Osteoblast (primary cell): Measurements from ENCODE around the gene NUDT3. TPM values are rescaled to one million over a fixed set of nuclear protein-coding genes. Genes with fewer than 3 reads are reported as not detected.
"Not testable (repeated sequence)": the region's sequence is repeated elsewhere in the genome, so short reads cannot be mapped to it uniquely, and the experiment has no call there.

Experiments
- DNase-seq: peaks from one replicate; pipeline ENCODE4 v3.0.0; 2011; ENCODE audit warnings: low spot score, mixed read lengths; ENCODE audit not compliant: insufficient read length; ENCODE audit errors: missing footprints
- H2AFZ ChIP-seq: 2 replicates; pipeline ENCODE4 v1.6.0; 2011; ENCODE audit warnings: mild to moderate bottlenecking, low read length
- H3K27ac ChIP-seq: 2 replicates; pipeline ENCODE4 v1.5.1; 2011; ENCODE audit warnings: mild to moderate bottlenecking, low read depth, low read length, moderate library complexity
- H3K27me3 ChIP-seq: 2 replicates; pipeline ENCODE4 v1.6.0; 2012; ENCODE audit warnings: mild to moderate bottlenecking, control low read depth, inconsistent platforms, low read length, moderate library complexity; ENCODE audit not compliant: insufficient read depth
- H3K36me3 ChIP-seq: 2 replicates; pipeline ENCODE4 v1.5.1; 2011; ENCODE audit warnings: mild to moderate bottlenecking, low read length, control low read depth, moderate library complexity; ENCODE audit not compliant: insufficient read depth
- H3K4me1 ChIP-seq: 2 replicates; pipeline ENCODE4 v1.5.1; 2011; ENCODE audit warnings: mild to moderate bottlenecking, low read length, control low read depth, moderate library complexity; ENCODE audit not compliant: insufficient read depth
- H3K4me2 ChIP-seq: 2 replicates; pipeline ENCODE4 v1.6.0; 2011; ENCODE audit warnings: mild to moderate bottlenecking, low read length; ENCODE audit not compliant: insufficient read depth
- H3K4me3 ChIP-seq: fragments of 200-600 bp; sonication (generic); 3 replicates; pipeline ENCODE4 v1.5.1; 2012; ENCODE audit warnings: mild to moderate bottlenecking, low read length, inconsistent platforms; ENCODE audit not compliant: insufficient read depth
- H3K79me2 ChIP-seq: 2 replicates; pipeline ENCODE4 v1.6.0; 2012; ENCODE audit warnings: mild to moderate bottlenecking, low read length, control low read depth, inconsistent platforms; ENCODE audit not compliant: insufficient read depth
- H3K9me3 ChIP-seq: 2 replicates; pipeline ENCODE4 v1.5.1; 2011; ENCODE audit warnings: low read depth, low read length, control low read depth
- H4K20me1 ChIP-seq: 2 replicates; pipeline ENCODE4 v1.6.0; 2012; ENCODE audit warnings: mild to moderate bottlenecking, low read length, control low read depth; ENCODE audit not compliant: insufficient read depth
- CTCF ChIP-seq: IDR thresholded peaks from 2 replicates; pipeline ENCODE4 v1.5.1; 2011; ENCODE audit warnings: mild to moderate bottlenecking, low read depth, low read length, moderate library complexity; ENCODE audit errors: extremely low read depth
- total RNA-seq: library from RNA; depleted of rRNA; stranded (reverse); fragments of >200 nt; gene quantifications from 2 replicates; pipeline ENCODE4 v1.2.3, GENCODE V29; 2012

The NUDT3 gene
- total RNA-seq, 1 donor = 37.6 TPM

GRCh38 chr6:34374069-34374468 is 18.4 kb downstream of the NUDT3 start:
- Histone ChIP-seq H3K9me3 (no peaks in the 10 kb centered on the region), H2AFZ (peak overlapping the region; percentile 35), H3K36me3 (no peaks in the 10 kb centered on the region), H3K27ac (peak overlapping the region; percentile 20), H4K20me1 (peaks cover 36% of the 10 kb centered on the region), H3K27me3 (no peaks in the 10 kb centered on the region), H3K4me1 (peaks cover 13% of the 10 kb centered on the region), H3K4me2 (peak overlapping the region; percentile 3), H3K4me3 (no peak overlapping the region), H3K79me2 (peaks cover 89% of the 10 kb centered on the region)
- DNase-seq = no peak
- no peak for TF ChIP-seq CTCF

- H3K79me2 ChIP-seq = peaks cover 89% of the 10 kb centered on the region
- H3K27me3 ChIP-seq = no peaks in the 10 kb centered on the region
- H2AFZ ChIP-seq = no peak overlapping the region
- no peak for DNase-seq
- no peak for TF ChIP-seq CTCF
- H3K27ac ChIP-seq = no peak overlapping the region
- H3K4me3 ChIP-seq = no peak overlapping the region
- no peak overlapping the region for H3K4me2 ChIP-seq
- no peaks in the 10 kb centered on the region for H3K9me3 ChIP-seq
- H4K20me1 ChIP-seq = peaks cover 32% of the 10 kb centered on the region
- no peaks in the 10 kb centered on the region for H3K36me3 ChIP-seq
- H3K4me1 ChIP-seq = peaks cover 13% of the 10 kb centered on the region
Measured at GRCh38 chr6:34373511-34373910, 19.0 kb downstream of the NUDT3 start.

- not testable (repeated sequence) for H2AFZ ChIP-seq, H3K4me2 ChIP-seq, H3K27me3 ChIP-seq, H3K4me3 ChIP-seq, H3K9me3 ChIP-seq, H3K4me1 ChIP-seq, H3K36me3 ChIP-seq, DNase-seq, H3K27ac ChIP-seq
- Histone ChIP-seq H3K79me2 (peaks cover 88% of the 10 kb centered on the region), H4K20me1 (peaks cover 22% of the 10 kb centered on the region)
Measured at GRCh38 chr6:34371865-34372264, 20.6 kb downstream of the NUDT3 start.

GRCh38 chr6:34370361-34370760 is 22.1 kb downstream of the NUDT3 start:
- TF ChIP-seq CTCF = no peak
- H3K36me3 ChIP-seq = no peaks in the 10 kb centered on the region
- H3K27me3 ChIP-seq = no peaks in the 10 kb centered on the region
- H4K20me1 ChIP-seq = peaks cover 17% of the 10 kb centered on the region
- peaks cover 20% of the 10 kb centered on the region for H3K4me1 ChIP-seq
- no peak overlapping the region for H3K4me2 ChIP-seq
- peaks cover 80% of the 10 kb centered on the region for H3K79me2 ChIP-seq
- H3K9me3 ChIP-seq = no peaks in the 10 kb centered on the region
- no peak overlapping the region for H2AFZ ChIP-seq
- no peak overlapping the region for H3K27ac ChIP-seq
- no peak for DNase-seq
- H3K4me3 ChIP-seq = no peak overlapping the region
